Naive B cell (primary cell): ENCODE measurements around the gene C16orf46. TPM values are rescaled to one million over a fixed set of nuclear protein-coding genes. Genes with fewer than 3 reads are reported as not detected.

Experiments
- ATAC-seq, 2 donors: fragments of 150-1000 bp; cut with Tn5 transposase; 2 replicates each; pipeline ENCODE4 v1.10.0; 2021; ENCODE audit warnings: low read depth in 2 of 2, mild to moderate bottlenecking in 2 of 2, moderate library complexity in 2 of 2
- DNase-seq: peaks from one replicate; pipeline ENCODE4 v3.0.0; 2022
- H3K27ac Mint-ChIP-seq, 6 donors: one replicate each; pipeline ENCODE4 v1.8.0; 2020 to 2022; ENCODE audit warnings: mild to moderate bottlenecking in 6 of 6, mixed read lengths in 6 of 6, moderate library complexity in 5 of 6, inconsistent platforms in 2 of 6
- H3K27me3 Mint-ChIP-seq, 3 donors: one replicate each; pipeline ENCODE4 v1.8.0; 2021 to 2022; ENCODE audit warnings: mixed read lengths in 3 of 3, mild to moderate bottlenecking in 1 of 3
- H3K36me3 Mint-ChIP-seq, 2 donors: one replicate each; pipeline ENCODE4 v1.8.0; 2020 to 2022; ENCODE audit warnings: mixed read lengths in 2 of 2, inconsistent platforms in 1 of 2, mild to moderate bottlenecking in 1 of 2
- H3K4me1 Mint-ChIP-seq, 3 donors: one replicate each; pipeline ENCODE4 v1.8.0; 2020 to 2022; ENCODE audit warnings: mixed read lengths in 3 of 3, inconsistent platforms in 1 of 3, mild to moderate bottlenecking in 1 of 3, moderate library complexity in 1 of 3
- H3K4me3 Mint-ChIP-seq, 8 donors: one replicate each; pipeline ENCODE4 v1.8.0; 2020 to 2022; ENCODE audit warnings: mild to moderate bottlenecking in 8 of 8, mixed read lengths in 8 of 8, moderate library complexity in 8 of 8, inconsistent platforms in 2 of 8
- H3K9me3 Mint-ChIP-seq, 7 donors: one replicate each; pipeline ENCODE4 v1.8.0; 2020 to 2022; ENCODE audit warnings: mixed read lengths in 7 of 7, mild to moderate bottlenecking in 5 of 7, inconsistent platforms in 2 of 7, moderate library complexity in 1 of 7
- polyA plus RNA-seq, 6 donors: library from polyadenylated mRNA; unstranded; fragments of 300-500 nt; fragmentation: Illumina TruSeq; gene quantifications; one replicate each; pipeline ENCODE4 v1.2.3, GENCODE V29; 2021; ENCODE audit warnings: low read depth in 6 of 6

The C16orf46 gene
- polyA plus RNA-seq, 6 donors from 2014 or later, result 0.25 to 0.52 (median 0.46) TPM

GRCh38 chr16:81029930-81030604 lies 47.0 kb downstream of the C16orf46 start:
- Mint-ChIP-seq H3K36me3 (peaks cover 8 to 13% of the 10 kb centered on the region in 2 donors), H3K4me1 (no peaks in the 10 kb centered on the region)

DNA sequence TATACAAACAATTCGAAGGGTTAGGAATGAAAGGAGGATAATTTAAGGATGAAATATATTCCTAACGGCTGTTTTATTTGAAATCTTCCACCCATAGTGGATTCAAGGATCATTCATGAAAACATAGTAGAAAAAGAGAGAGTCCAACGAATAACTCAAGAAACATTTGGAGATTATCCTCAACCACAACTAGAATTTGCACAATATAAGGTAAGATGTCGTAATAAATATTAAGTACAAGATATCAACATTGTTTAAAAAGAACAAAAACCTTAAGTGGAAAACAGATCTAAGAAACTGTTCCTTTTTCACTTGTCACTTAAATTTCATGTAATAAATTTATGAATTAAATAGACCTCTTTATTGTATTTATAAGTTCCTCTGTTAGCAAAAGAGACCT lies 50.6 kb downstream of the C16orf46 start:
- Mint-ChIP-seq H3K4me1 (no peaks in the 10 kb centered on the region), H3K27me3 (no peaks in the 10 kb centered on the region), H3K4me3 (no peak overlapping the region), H3K36me3 (peaks cover 8 to 13% of the 10 kb centered on the region in 2 donors), H3K9me3 (no peaks in the 10 kb centered on the region), H3K27ac (no peak overlapping the region)
- ATAC-seq, result no peak
- no peak for DNase-seq

More at GRCh38 chr16:81029930-81030604, 47.0 kb downstream of the C16orf46 start:
- DNase-seq, result no peak
- Mint-ChIP-seq H3K27me3 (no peaks in the 10 kb centered on the region), H3K9me3 (no peaks in the 10 kb centered on the region), H3K4me3 (no peak overlapping the region), H3K27ac (no peak overlapping the region)
- no peak for ATAC-seq

- H3K27ac Mint-ChIP-seq, result no peak overlapping the region
- H3K36me3 Mint-ChIP-seq, result peaks cover 0 to 7% of the 10 kb centered on the region in 2 donors
- no peaks in the 10 kb centered on the region for H3K27me3 Mint-ChIP-seq
- H3K9me3 Mint-ChIP-seq, result no peaks in the 10 kb centered on the region
- ATAC-seq (no peak), DNase-seq (no peak)
- no peaks in the 10 kb centered on the region for H3K4me1 Mint-ChIP-seq
- no peak overlapping the region for H3K4me3 Mint-ChIP-seq
Measured at GRCh38 chr16:81018496-81018895, 58.5 kb downstream of the C16orf46 start.

DNA sequence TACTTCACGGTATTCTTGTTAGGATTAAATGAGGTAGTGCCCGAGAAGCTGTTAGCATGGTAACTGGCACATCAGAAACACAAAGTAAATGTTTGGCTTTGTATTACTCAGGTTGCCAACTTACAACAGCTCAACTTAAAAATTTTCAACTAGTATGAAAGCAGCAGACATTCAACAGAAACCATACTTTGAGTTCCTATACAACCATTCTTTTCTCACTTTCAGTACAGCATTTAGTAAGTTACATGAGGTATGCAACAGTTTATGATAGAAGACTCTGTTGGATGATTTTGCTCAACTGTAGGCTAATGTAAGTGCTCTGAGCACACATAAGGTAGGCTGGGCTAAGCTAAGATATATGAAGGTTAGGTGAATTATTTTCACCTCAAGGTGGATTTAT lies 62.4 kb downstream of the C16orf46 start:
- ATAC-seq (no peak), DNase-seq (no peak)
- Mint-ChIP-seq H3K27ac (no peak overlapping the region), H3K4me1 (no peaks in the 10 kb centered on the region), H3K36me3 (peaks cover 0 to 8% of the 10 kb centered on the region in 2 donors), H3K4me3 (no peak overlapping the region), H3K9me3 (no peaks in the 10 kb centered on the region), H3K27me3 (no peaks in the 10 kb centered on the region)

DNA sequence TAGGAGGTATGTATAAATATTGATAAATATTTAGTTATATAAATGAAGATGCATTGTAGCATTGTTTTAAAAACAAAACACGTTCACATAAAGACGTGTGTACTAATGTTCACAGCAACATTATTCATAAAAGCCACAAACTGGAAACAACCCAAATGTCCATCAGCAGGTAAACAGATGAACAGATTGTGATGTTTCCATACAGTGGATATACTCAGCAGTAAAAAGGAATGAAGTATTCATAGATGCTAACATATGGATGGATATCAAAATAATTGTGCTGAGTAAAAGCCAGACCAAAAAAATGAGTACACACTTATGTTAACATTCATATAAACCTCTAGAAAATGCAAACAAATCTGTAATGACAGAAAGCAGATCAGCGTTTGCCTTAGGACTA lies 64.1 kb downstream of the C16orf46 start:
- no peak for ATAC-seq
- Mint-ChIP-seq H3K36me3 (peaks cover 0 to 5% of the 10 kb centered on the region in 2 donors), H3K4me1 (peaks cover 0 to 13% (median 0%) of the 10 kb centered on the region in 3 donors), H3K27me3 (no peaks in the 10 kb centered on the region), H3K4me3 (no peak overlapping the region), H3K9me3 (no peaks in the 10 kb centered on the region), H3K27ac (peak overlapping the region in 1 of 6 donors; percentile 89)
- no peak for DNase-seq

Other genes with a start within 250 kb of the C16orf46 start
- 100 to 1,000 TPM in 2 of 6 donors, 10 to 100 TPM in 4; 71.2 to 106 (median 83.2) TPM for gene CMC2, start 70.4 kb downstream of the C16orf46 start, polyA plus RNA-seq
- 10 to 100 TPM in 1 of 6 donors, 1 to 10 TPM in 5; 4.2 to 11.8 (median 8.6) TPM for gene CENPN, start 70.0 kb downstream of the C16orf46 start, polyA plus RNA-seq
- 10 to 100 TPM; 22.9 to 49.0 (median 30.8) TPM for gene ATMIN, start 41.4 kb downstream of the C16orf46 start, polyA plus RNA-seq
- 10 to 100 TPM in 1 of 6 donors, 1 to 10 TPM in 5; 3.7 to 12.7 (median 6.2) TPM for gene GCSH, start 19.2 kb upstream of the C16orf46 start, polyA plus RNA-seq
- gene BCO1, start 161.5 kb upstream of the C16orf46 start, polyA plus RNA-seq, result not detected
- 1 to 10 TPM in 5 of 6 donors, under 1 TPM in 1; 0.49 to 2.5 (median 1.6) TPM for gene GAN, start 237.7 kb upstream of the C16orf46 start, polyA plus RNA-seq